Mucosa of gallbladder (tissue), 1 donor: ENCODE results near the gene KHSRP. TPM values are rescaled to one million over a fixed set of nuclear protein-coding genes. Genes with fewer than 3 reads are reported as not detected.

ENCODE experiments used
- total RNA-seq: library from RNA; stranded (reverse); gene quantifications from one replicate; pipeline ENCODE4 v1.2.1, GENCODE V29; 2021
- donor health status: DM: no; HTN: no; CAD: no.

KHSRP gene
- total RNA-seq, 1 donor from 2014 or later = 201 TPM

Other genes with a start within 250 kb of the KHSRP start
- 67.5 TPM for gene MLLT1, start 144.8 kb downstream of the KHSRP start, total RNA-seq
- gene ACER1, start 91.2 kb downstream of the KHSRP start, total RNA-seq = 0.14 TPM
- 75.5 TPM for gene CLPP, start 63.3 kb downstream of the KHSRP start, total RNA-seq
- gene ALKBH7, start 52.0 kb downstream of the KHSRP start, total RNA-seq = 91.5 TPM
- 4.5 TPM for gene PSPN, start 48.9 kb downstream of the KHSRP start, total RNA-seq
- gene GTF2F1, start 31.6 kb downstream of the KHSRP start, total RNA-seq = 66.8 TPM
- 0.72 TPM for gene SLC25A41, start 9.0 kb upstream of the KHSRP start, total RNA-seq
- 101 TPM for gene SLC25A23, start 35.0 kb upstream of the KHSRP start, total RNA-seq
- gene CRB3, start 39.5 kb upstream of the KHSRP start, total RNA-seq = 75.9 TPM
- 8.0 TPM for gene DENND1C, start 57.0 kb upstream of the KHSRP start, total RNA-seq
- 1.8 TPM for gene TUBB4A, start 77.5 kb upstream of the KHSRP start, total RNA-seq
- 1.2 TPM for gene TNFSF9, start 106.2 kb upstream of the KHSRP start, total RNA-seq
- not detected for gene CD70, start 166.3 kb upstream of the KHSRP start, total RNA-seq
- 1.8 TPM for gene TNFSF14, start 245.3 kb upstream of the KHSRP start, total RNA-seq